Neutrophil (primary cell): Measurements from ENCODE around the gene YPEL5.
A peak's percentile ranks its signal among the peaks of the same experiment; 100 is the strongest.

Source experiments
- H3K27ac ChIP-seq: fragments of 200-600 bp; sonication (generic); 2 replicates; pipeline ENCODE4 v1.5.1; 2016; ENCODE audit warnings: mild to moderate bottlenecking, moderate library complexity
- H3K27me3 ChIP-seq: fragments of 200-600 bp; sonication (generic); 2 replicates; pipeline ENCODE4 v1.6.0; 2016; ENCODE audit warnings: mild to moderate bottlenecking
- H3K36me3 ChIP-seq: fragments of 200-600 bp; sonication (generic); 2 replicates; pipeline ENCODE4 v1.5.1; 2017
- H3K4me1 ChIP-seq, 2 experiments: fragments of 200-600 bp in 1 of 2; sonication (generic) in 1 of 2; 1 replicate in 1 of 2; 2 replicates in 1 of 2; pipeline versions ENCODE4 v1.5.1 to v1.6.1; 2013 to 2016; ENCODE audit warnings: low read depth in 1 of 2, low read length in 1 of 2, mild to moderate bottlenecking in 1 of 2, moderate library complexity in 1 of 2; ENCODE audit not compliant: control insufficient read depth in 1 of 2, insufficient read depth in 1 of 2
- H3K4me3 ChIP-seq, 2 experiments: fragments of 200-600 bp in 1 of 2; sonication (generic) in 1 of 2; 1 replicate in 1 of 2; 2 replicates in 1 of 2; pipeline ENCODE4 v1.5.1; 2013 to 2016; ENCODE audit warnings: low read depth in 1 of 2, low read length in 1 of 2, mild to moderate bottlenecking in 1 of 2, moderate library complexity in 1 of 2
- H3K9me3 ChIP-seq: fragments of 200-600 bp; sonication (generic); 2 replicates; pipeline ENCODE4 v1.5.1; 2016
- CTCF ChIP-seq: fragments of 200-600 bp; sonication (generic); IDR thresholded peaks from 2 replicates; pipeline ENCODE4 v1.5.1; 2016; ENCODE audit warnings: antibody characterized with exemption

YPEL5 gene

GRCh38 chr2:30112561-30112960 lies 34.2 kb upstream of the YPEL5 start:
- H3K27me3 ChIP-seq, result no peaks in the 10 kb centered on the region
- no peak for TF ChIP-seq CTCF
- no peak overlapping the region for H3K27ac ChIP-seq
- no peaks in the 10 kb centered on the region for H3K36me3 ChIP-seq
- H3K4me1 ChIP-seq, result peaks cover 12 to 28% of the 10 kb centered on the region in 2 experiments
- no peaks in the 10 kb centered on the region for H3K9me3 ChIP-seq
- no peak overlapping the region for H3K4me3 ChIP-seq

- TF ChIP-seq CTCF, result no peak
- peaks cover 12 to 20% of the 10 kb centered on the region in 2 experiments for H3K4me1 ChIP-seq
- H3K27ac ChIP-seq, result no peak overlapping the region
- no peak overlapping the region for H3K4me3 ChIP-seq
- H3K36me3 ChIP-seq, result no peaks in the 10 kb centered on the region
- H3K9me3 ChIP-seq, result no peaks in the 10 kb centered on the region
- no peaks in the 10 kb centered on the region for H3K27me3 ChIP-seq
These were observed 33.1 kb upstream of the YPEL5 start for GRCh38 chr2:30113617-30114293.

GRCh38 chr2:30115141-30115980 lies 31.4 kb upstream of the YPEL5 start:
- H3K4me1 ChIP-seq, result peaks cover 0 to 4% of the 10 kb centered on the region in 2 experiments
- H3K9me3 ChIP-seq, result no peaks in the 10 kb centered on the region
- H3K4me3 ChIP-seq, result no peak overlapping the region

GRCh38 chr2:30115981-30116285 lies 30.9 kb upstream of the YPEL5 start:
- H3K4me3 ChIP-seq, result no peak overlapping the region
- no peak for TF ChIP-seq CTCF
- no peak overlapping the region for H3K27ac ChIP-seq
- H3K27me3 ChIP-seq, result no peaks in the 10 kb centered on the region
- H3K9me3 ChIP-seq, result no peaks in the 10 kb centered on the region
- no peaks in the 10 kb centered on the region for H3K36me3 ChIP-seq
- no peaks in the 10 kb centered on the region for H3K4me1 ChIP-seq

More at GRCh38 chr2:30115141-30115980, 31.4 kb upstream of the YPEL5 start:
- peak; percentile 85 for TF ChIP-seq CTCF
- H3K27me3 ChIP-seq, result no peaks in the 10 kb centered on the region
- H3K27ac ChIP-seq, result no peak overlapping the region
- H3K36me3 ChIP-seq, result no peaks in the 10 kb centered on the region

GRCh38 chr2:30122362-30122761 lies 24.4 kb upstream of the YPEL5 start:
- Histone ChIP-seq H3K36me3 (no peaks in the 10 kb centered on the region), H3K27me3 (no peaks in the 10 kb centered on the region), H3K4me3 (no peak overlapping the region), H3K4me1 (no peaks in the 10 kb centered on the region), H3K27ac (no peak overlapping the region), H3K9me3 (no peaks in the 10 kb centered on the region)
- no peak for TF ChIP-seq CTCF
